GM23338 (cell line): ENCODE data around the gene MYO18B. TPM values are rescaled to one million over a fixed set of nuclear protein-coding genes. Genes with fewer than 3 reads are reported as not detected.

ENCODE experiments used
- ATAC-seq: fragments of 200-7000 bp; cut with Tn5 transposase; 3 replicates; pipeline ENCODE4 v1.9.1; 2020
- DNase-seq: peaks from one replicate; pipeline ENCODE4 v3.0.0-alpha.2; 2015; ENCODE audit warnings: low spot score
- H2AFZ ChIP-seq: fragments of 200-600 bp; sonication (generic); 2 replicates; pipeline ENCODE4 v1.8.0; 2016; ENCODE audit warnings: antibody characterized with exemption, mild to moderate bottlenecking, moderate library complexity
- H3F3A ChIP-seq: fragments of 200-600 bp; sonication (generic); replicated peaks from 2 replicates; pipeline ENCODE4 v1.8.0; 2017; ENCODE audit warnings: antibody characterized with exemption, mixed run types, low read depth
- H3K27ac ChIP-seq: fragments of 200-600 bp; sonication (generic); 2 replicates; pipeline ENCODE4 v1.6.1; 2016; ENCODE audit warnings: low read depth
- H3K27me3 ChIP-seq: fragments of 200-600 bp; sonication (generic); 2 replicates; pipeline ENCODE4 v1.8.0; 2016; ENCODE audit warnings: mild to moderate bottlenecking, mixed run types, moderate library complexity; ENCODE audit not compliant: insufficient read depth
- H3K36me3 ChIP-seq: fragments of 200-600 bp; sonication (generic); 2 replicates; pipeline ENCODE4 v1.8.0; 2016; ENCODE audit warnings: mild to moderate bottlenecking; ENCODE audit not compliant: insufficient read depth
- H3K4me1 ChIP-seq: fragments of 200-600 bp; sonication (generic); 2 replicates; pipeline ENCODE4 v1.8.0; 2016; ENCODE audit warnings: mild to moderate bottlenecking, moderate library complexity; ENCODE audit not compliant: insufficient read depth
- H3K4me2 ChIP-seq: fragments of 200-600 bp; sonication (generic); 2 replicates; pipeline ENCODE4 v1.7.1; 2017; ENCODE audit warnings: mixed run types
- H3K4me3 ChIP-seq: fragments of 200-600 bp; sonication (generic); 2 replicates; pipeline ENCODE4 v1.6.1; 2016; ENCODE audit warnings: mixed run types
- H3K79me2 ChIP-seq: fragments of 200-600 bp; sonication (generic); replicated peaks from 2 replicates; pipeline ENCODE4 v1.8.0; 2017; ENCODE audit warnings: mild to moderate bottlenecking; ENCODE audit not compliant: insufficient read depth
- H3K9me2 ChIP-seq: fragments of 200-600 bp; sonication (generic); 2 replicates; pipeline ENCODE4 v1.8.0; 2017; ENCODE audit not compliant: insufficient read depth
- H4K20me1 ChIP-seq: fragments of 200-600 bp; sonication (generic); replicated peaks from 2 replicates; pipeline ENCODE4 v1.8.0; 2017; ENCODE audit warnings: mild to moderate bottlenecking; ENCODE audit not compliant: insufficient read depth
- H3K27ac Mint-ChIP-seq: 2 replicates; pipeline ENCODE4 v1.8.0; 2020; ENCODE audit warnings: inconsistent platforms, mild to moderate bottlenecking, moderate library complexity, mixed read lengths
- H3K27me3 Mint-ChIP-seq: 3 replicates; pipeline ENCODE4 v1.8.0; 2022; ENCODE audit warnings: low read depth, mild to moderate bottlenecking, moderate library complexity, mixed read lengths, inconsistent platforms; ENCODE audit not compliant: insufficient read depth, poor library complexity
- H3K36me3 Mint-ChIP-seq: 3 replicates; pipeline ENCODE4 v1.8.0; 2021; ENCODE audit warnings: low read depth, mild to moderate bottlenecking, inconsistent platforms, moderate library complexity, mixed read lengths
- H3K4me1 Mint-ChIP-seq: 3 replicates; pipeline ENCODE4 v1.8.0; 2020; ENCODE audit warnings: mild to moderate bottlenecking, inconsistent platforms, mixed read lengths
- H3K4me3 Mint-ChIP-seq: 3 replicates; pipeline ENCODE4 v1.8.0; 2021; ENCODE audit warnings: moderate library complexity, mild to moderate bottlenecking, inconsistent platforms, mixed read lengths
- H3K9me3 Mint-ChIP-seq: 3 replicates; pipeline ENCODE4 v1.8.0; 2020; ENCODE audit warnings: moderate library complexity, mild to moderate bottlenecking, inconsistent platforms, mixed read lengths
- CREB1 ChIP-seq: fragments of 250-450 bp; sonication (Bioruptor Pico); IDR thresholded peaks from 2 replicates; pipeline ENCODE4 v1.5.0; 2020; ENCODE audit warnings: low read depth, mild to moderate bottlenecking, moderate library complexity
- ETS1 ChIP-seq: IDR thresholded peaks from 2 replicates; pipeline ENCODE4 v1.6.1; 2016; ENCODE audit warnings: antibody characterized with exemption
- EZH2 ChIP-seq: fragments of 200-600 bp; sonication (generic); IDR thresholded peaks from one replicate; pipeline ENCODE4 v1.8.0; 2017; ENCODE audit warnings: antibody characterized with exemption, mild to moderate bottlenecking, low read depth; ENCODE audit not compliant: unreplicated experiment
- EZH2phosphoT487 ChIP-seq: fragments of 200-600 bp; sonication (generic); IDR thresholded peaks from one replicate; pipeline ENCODE4 v1.8.1; 2018; ENCODE audit warnings: antibody characterized with exemption; ENCODE audit not compliant: unreplicated experiment
- NANOG ChIP-seq: IDR thresholded peaks from 2 replicates; pipeline ENCODE4 v1.6.1; 2016; ENCODE audit warnings: antibody characterized with exemption, borderline replicate concordance
- STAT1 ChIP-seq: IDR thresholded peaks from one replicate; pipeline ENCODE4 v1.6.1; 2016; ENCODE audit warnings: antibody characterized with exemption; ENCODE audit not compliant: unreplicated experiment
- ZNF114 ChIP-seq: fragments of 250-450 bp; sonication (Bioruptor Pico); IDR thresholded peaks from 2 replicates; pipeline ENCODE4 v1.5.0; 2020; ENCODE audit warnings: mild to moderate bottlenecking, moderate library complexity
- ZNF462 ChIP-seq: fragments of 250-450 bp; sonication (Bioruptor Pico); IDR thresholded peaks from 2 replicates; pipeline ENCODE4 v1.5.0; 2020; ENCODE audit warnings: mild to moderate bottlenecking, moderate library complexity
- polyA plus RNA-seq: library from polyadenylated mRNA; unstranded; fragments of >200 nt; fragmentation: Nextera tagmentation; extraction: Ambion mirVana; gene quantifications from 2 replicates; pipeline ENCODE4 v1.2.1, GENCODE V29; 2016
- total RNA-seq: library from RNA; depleted of rRNA; stranded (reverse); fragments of >200 nt; shearing (Covaris generic); gene quantifications from 2 replicates; pipeline ENCODE4 v1.2.3, GENCODE V29; 2014

MYO18B gene
- total and polyA plus RNA-seq, 2 experiments from 2014 or later, result 0.36 to 0.45 TPM

- TF ChIP-seq ZNF462 (CRISPR knock-in tag) (no peak), ETS1 (no peak)
Observed at GRCh38 chr22:25972397-25972796, 230.4 kb downstream of the MYO18B start (continued).

GRCh38 chr22:25976356-25976755 lies 234.4 kb downstream of the MYO18B start:
- no peak overlapping the region for H3K4me3 ChIP-seq
- no peak overlapping the region for H2AFZ ChIP-seq
- H3K4me2 ChIP-seq, result no peak overlapping the region
- Mint-ChIP-seq H3K27ac (no peak overlapping the region), H3K4me1 (peaks cover 9% of the 10 kb centered on the region), H3K9me3 (no peaks in the 10 kb centered on the region), H3K27me3 (peaks cover 2% of the 10 kb centered on the region), H3K4me3 (no peak overlapping the region), H3K36me3 (no peaks in the 10 kb centered on the region)
- H3K27me3 ChIP-seq, result no peaks in the 10 kb centered on the region
- no peaks in the 10 kb centered on the region for H3K36me3 ChIP-seq
- H4K20me1 ChIP-seq, result no peaks in the 10 kb centered on the region
- H3K4me1 ChIP-seq, result peaks cover 8% of the 10 kb centered on the region
- no peaks in the 10 kb centered on the region for H3K79me2 ChIP-seq
- H3K27ac ChIP-seq, result no peak overlapping the region
- TF ChIP-seq CREB1 (CRISPR knock-in tag), result no peak
- TF ChIP-seq EZH2phosphoT487, result no peak
- TF ChIP-seq NANOG, result no peak
- no peak for TF ChIP-seq ZNF114 (CRISPR knock-in tag)
- TF ChIP-seq EZH2, result no peak
- TF ChIP-seq STAT1, result no peak
- no peak for TF ChIP-seq ETS1
- H3K9me2 ChIP-seq, result peaks cover 11% of the 10 kb centered on the region; the same call in 1 of the 2 replicates
- DNase-seq (no peak), ATAC-seq (no peak)
- no peaks in the 10 kb centered on the region for H3F3A ChIP-seq
